Fibroblast of skin of right quadriceps (primary cell): Measurements from ENCODE around the gene TMEM253.

Experiments
- DNase-seq: peaks from one replicate; pipeline ENCODE4 v3.0.0-alpha.2; 2013

TMEM253 gene

GRCh38 chr14:21090940-21091663 lies 9.8 kb upstream of the TMEM253 start:
- DNase-seq, result no peak

GRCh38 chr14:21091821-21092272 lies 9.0 kb upstream of the TMEM253 start:
- no peak for DNase-seq

- peak; percentile 62 for DNase-seq
Observed at GRCh38 chr14:21092273-21093011, 8.4 kb upstream of the TMEM253 start.

- DNase-seq, result no peak
Observed at GRCh38 chr14:21093018-21093417, 7.8 kb upstream of the TMEM253 start.

GRCh38 chr14:21093769-21094681 lies 6.8 kb upstream of the TMEM253 start:
- no peak for DNase-seq

GRCh38 chr14:21095430-21096205 lies 5.2 kb upstream of the TMEM253 start:
- peak; percentile 65 for DNase-seq

GRCh38 chr14:21096438-21096837 lies 4.4 kb upstream of the TMEM253 start:
- DNase-seq, result no peak

GRCh38 chr14:21096978-21097635 lies 3.8 kb upstream of the TMEM253 start:
- DNase-seq, result no peak

GRCh38 chr14:21097636-21098075 lies 3.2 kb upstream of the TMEM253 start:
- DNase-seq, result no peak

- peak; percentile 43 for DNase-seq
Observed at GRCh38 chr14:21098076-21098891, 2.6 kb upstream of the TMEM253 start, which contains the start of gene ZNF219. TSS of gene ZNF219 (minus strand) at chr14:21098655. CDS start at chr14:21093591, 5,064 bp downstream.

GRCh38 chr14:21098892-21099595 lies 1.8 kb upstream of the TMEM253 start:
- DNase-seq, result no peak

- DNase-seq, result no peak
Observed at GRCh38 chr14:21099596-21099985, 1.3 kb upstream of the TMEM253 start.

- no peak for DNase-seq
Observed at GRCh38 chr14:21101802-21102413, 1.0 kb downstream of the TMEM253 start.

GRCh38 chr14:21102521-21103410 lies 1.9 kb downstream of the TMEM253 start:
- DNase-seq, result no peak

GRCh38 chr14:21103411-21103709 lies 2.5 kb downstream of the TMEM253 start:
- no peak for DNase-seq

GRCh38 chr14:21103710-21104447 lies 3.0 kb downstream of the TMEM253 start:
- DNase-seq, result peak; percentile 96

GRCh38 chr14:21104448-21105060 lies 3.7 kb downstream of the TMEM253 start:
- peak; percentile 80 for DNase-seq

- no peak for DNase-seq
Observed at GRCh38 chr14:21105095-21105494, 4.2 kb downstream of the TMEM253 start.
